OCI-LY3 (cell line): Measurements from ENCODE around the gene RXRA.

Experiments
- EZH2phosphoT487 ChIP-seq: fragments of 200-600 bp; shearing (Covaris generic); IDR thresholded peaks from 2 replicates; pipeline ENCODE4 v1.6.1; 2018; ENCODE audit warnings: antibody characterized with exemption, mixed run types, low read depth
- TF ChIP-seq, protein P1 (sequence below): fragments of 200-600, 300-600 bp; sonication (generic); IDR thresholded peaks from 2 replicates; pipeline ENCODE4 v1.5.1; 2014; ENCODE audit warnings: antibody characterized with exemption, low read length, low read depth

DNA sequence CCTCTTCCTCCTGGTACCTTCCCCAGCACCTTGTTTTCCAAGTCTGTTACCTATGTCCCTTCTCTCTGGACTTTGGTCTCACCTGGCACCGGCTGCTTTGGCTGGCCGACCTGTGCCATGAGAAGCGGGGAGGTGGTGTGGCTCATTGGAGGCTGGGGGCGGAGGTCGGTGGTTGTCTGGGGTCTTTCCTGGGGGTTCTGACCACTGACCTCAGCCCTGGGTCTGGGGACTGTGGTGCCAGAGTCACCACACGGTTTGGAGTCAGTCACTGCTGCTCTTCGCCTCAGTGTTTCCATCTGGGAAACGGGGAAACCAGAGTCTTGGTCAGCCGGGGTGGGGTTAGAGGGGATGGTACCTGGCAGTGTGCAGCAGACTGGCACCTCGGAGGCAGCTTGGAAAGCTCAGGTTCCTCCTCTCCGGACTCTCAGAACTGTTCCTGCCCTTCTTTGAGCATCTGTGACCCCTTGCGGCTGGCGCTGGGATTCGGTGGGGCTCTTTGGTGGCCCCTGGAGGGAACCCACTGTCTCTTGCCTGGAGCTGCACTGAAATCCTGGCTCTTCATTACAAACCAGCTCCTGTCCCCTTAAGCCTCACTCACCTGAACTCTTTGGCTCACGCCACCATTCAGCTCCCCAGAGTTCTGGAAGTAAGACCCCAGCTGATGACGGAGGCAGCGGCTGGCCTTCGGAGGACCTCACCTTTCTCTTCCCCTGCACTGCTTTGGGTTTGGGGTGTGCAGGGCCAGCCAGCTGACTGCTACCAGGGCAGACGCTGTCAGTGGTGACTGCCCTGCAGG, 4.1 kb upstream of the RXRA start:
- TF ChIP-seq, protein P1, sequence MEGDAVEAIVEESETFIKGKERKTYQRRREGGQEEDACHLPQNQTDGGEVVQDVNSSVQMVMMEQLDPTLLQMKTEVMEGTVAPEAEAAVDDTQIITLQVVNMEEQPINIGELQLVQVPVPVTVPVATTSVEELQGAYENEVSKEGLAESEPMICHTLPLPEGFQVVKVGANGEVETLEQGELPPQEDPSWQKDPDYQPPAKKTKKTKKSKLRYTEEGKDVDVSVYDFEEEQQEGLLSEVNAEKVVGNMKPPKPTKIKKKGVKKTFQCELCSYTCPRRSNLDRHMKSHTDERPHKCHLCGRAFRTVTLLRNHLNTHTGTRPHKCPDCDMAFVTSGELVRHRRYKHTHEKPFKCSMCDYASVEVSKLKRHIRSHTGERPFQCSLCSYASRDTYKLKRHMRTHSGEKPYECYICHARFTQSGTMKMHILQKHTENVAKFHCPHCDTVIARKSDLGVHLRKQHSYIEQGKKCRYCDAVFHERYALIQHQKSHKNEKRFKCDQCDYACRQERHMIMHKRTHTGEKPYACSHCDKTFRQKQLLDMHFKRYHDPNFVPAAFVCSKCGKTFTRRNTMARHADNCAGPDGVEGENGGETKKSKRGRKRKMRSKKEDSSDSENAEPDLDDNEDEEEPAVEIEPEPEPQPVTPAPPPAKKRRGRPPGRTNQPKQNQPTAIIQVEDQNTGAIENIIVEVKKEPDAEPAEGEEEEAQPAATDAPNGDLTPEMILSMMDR = peak; percentile 21; the same call in 1 of the 2 replicates
- no peak for TF ChIP-seq EZH2phosphoT487
